Subcutaneous adipose tissue (tissue), 4 donors: ENCODE data around the gene CDKL2. TPM values are rescaled to one million over a fixed set of nuclear protein-coding genes. Genes with fewer than 3 reads are reported as not detected.

Experiments
- total RNA-seq, 4 donors: library from RNA; depleted of rRNA; stranded (reverse); fragments of >200 nt; gene quantifications; one replicate each; pipeline ENCODE4 v1.1.0, GENCODE V29; 2016
- TF ChIP-seq, protein P1 (sequence below): fragments of 450-650 bp; IDR thresholded peaks from one replicate; pipeline ENCODE4 v1.5.1; 2016; ENCODE audit warnings: low read depth, mild to moderate bottlenecking, control low read depth, antibody characterized with exemption, moderate library complexity

The CDKL2 gene
- total RNA-seq, 4 donors from 2014 or later = not detected

DNA sequence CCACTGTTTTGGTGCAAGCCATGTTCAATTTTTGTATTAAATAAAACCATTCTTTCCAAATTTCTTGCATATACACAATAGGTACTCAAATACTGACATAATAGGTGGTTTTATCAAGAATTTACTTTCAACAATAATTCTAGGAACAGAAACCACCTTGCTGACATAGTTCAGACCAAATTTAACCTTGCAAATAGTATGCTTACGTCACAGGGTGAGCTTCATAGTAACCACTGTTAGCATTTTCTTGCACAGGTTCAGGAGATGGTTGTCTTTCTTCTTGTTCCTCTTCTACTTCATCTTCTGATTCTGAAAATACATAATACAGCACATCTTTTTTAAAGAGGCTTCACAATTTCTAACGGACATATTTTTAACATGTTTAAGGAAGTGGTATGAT, 25.2 kb upstream of the CDKL2 start:
- TF ChIP-seq, protein P1, sequence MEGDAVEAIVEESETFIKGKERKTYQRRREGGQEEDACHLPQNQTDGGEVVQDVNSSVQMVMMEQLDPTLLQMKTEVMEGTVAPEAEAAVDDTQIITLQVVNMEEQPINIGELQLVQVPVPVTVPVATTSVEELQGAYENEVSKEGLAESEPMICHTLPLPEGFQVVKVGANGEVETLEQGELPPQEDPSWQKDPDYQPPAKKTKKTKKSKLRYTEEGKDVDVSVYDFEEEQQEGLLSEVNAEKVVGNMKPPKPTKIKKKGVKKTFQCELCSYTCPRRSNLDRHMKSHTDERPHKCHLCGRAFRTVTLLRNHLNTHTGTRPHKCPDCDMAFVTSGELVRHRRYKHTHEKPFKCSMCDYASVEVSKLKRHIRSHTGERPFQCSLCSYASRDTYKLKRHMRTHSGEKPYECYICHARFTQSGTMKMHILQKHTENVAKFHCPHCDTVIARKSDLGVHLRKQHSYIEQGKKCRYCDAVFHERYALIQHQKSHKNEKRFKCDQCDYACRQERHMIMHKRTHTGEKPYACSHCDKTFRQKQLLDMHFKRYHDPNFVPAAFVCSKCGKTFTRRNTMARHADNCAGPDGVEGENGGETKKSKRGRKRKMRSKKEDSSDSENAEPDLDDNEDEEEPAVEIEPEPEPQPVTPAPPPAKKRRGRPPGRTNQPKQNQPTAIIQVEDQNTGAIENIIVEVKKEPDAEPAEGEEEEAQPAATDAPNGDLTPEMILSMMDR = no peak

DNA sequence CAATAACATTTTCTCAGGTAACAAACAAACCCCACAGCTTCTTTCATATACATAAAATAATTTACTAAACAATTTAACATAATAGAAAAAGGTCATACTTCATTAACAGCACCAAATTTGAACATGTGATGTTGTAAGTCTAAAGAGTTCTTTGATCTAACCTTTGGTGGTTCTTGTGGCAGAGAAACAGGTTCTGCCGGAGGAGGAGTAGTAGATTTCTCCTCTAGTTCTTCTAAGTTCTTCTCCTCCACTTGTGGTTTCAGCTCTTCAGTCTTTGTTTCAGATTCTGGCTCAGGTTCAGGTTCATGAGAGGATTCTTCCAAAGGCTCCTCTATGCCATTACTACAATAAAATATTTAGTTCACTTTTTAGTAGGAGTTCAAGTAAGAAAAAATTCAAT, 24.6 kb upstream of the CDKL2 start:
- TF ChIP-seq, protein P1 = no peak

DNA sequence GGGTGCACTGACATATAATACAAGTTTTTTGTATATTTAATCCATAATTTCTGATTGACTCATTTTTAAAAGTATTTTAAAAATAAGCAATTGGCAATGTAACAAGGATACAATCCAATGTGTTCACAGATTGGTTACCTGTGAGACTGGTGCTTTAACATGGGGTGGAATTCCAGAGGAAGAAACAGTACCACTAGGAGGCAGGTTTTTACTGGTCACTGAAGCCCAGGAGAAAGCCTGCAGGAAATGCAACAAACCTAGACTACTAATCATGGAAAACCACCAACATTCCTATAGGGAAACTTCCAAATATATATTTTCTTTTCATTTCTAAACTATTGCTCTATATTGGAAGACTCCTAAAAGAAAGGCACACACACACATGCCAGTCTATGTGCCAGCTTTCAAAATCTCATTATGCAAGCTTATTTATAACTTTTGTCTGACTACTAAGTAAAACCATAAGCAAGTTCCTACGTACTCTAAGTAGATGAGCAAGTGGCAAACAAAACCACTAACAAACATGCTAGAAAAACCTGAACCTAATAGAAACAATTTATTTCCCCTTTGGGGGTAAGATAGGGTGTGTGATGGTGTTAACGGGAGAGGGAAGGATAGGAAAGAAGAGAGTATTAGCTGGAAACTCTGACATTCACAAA, 23.6 kb upstream of the CDKL2 start:
- TF ChIP-seq, protein P1 = no peak

DNA sequence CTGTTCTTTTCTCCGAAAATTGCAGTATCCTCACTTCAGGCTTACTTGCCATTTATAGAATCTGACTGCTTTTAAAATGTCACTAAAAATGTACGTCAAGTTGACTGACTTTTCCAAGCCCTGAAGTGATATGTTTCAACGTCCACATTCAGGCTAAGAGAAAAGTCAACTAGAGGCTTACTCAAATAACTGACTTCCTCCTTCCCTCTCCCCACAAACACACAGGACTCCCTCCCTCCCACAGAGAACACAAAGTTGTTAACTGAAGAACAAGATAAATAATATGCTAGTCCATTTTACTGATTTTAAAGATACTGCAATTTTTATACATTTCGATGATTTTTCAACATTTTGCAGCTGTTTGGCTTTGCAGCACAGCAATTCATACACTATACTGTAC, 13.8 kb upstream of the CDKL2 start:
- TF ChIP-seq, protein P1 = no peak

DNA sequence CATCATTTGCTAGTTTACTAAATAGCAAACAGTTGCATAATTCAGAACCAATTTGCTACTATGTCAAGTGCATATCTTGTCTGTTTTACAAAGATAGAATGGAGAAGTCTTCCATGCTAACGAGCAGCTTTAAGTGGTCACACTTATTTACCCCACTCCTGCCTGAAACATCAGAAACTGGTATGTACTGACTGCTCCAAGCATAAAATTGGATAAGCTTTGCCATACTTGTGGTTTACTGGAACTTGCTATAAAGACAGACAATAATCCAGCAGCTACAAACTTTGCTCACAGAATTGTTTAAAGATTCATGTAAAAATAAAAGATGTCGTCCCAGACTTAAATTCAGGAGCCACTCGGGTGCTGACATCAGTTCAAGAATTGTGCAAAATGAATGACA, 13.3 kb upstream of the CDKL2 start:
- TF ChIP-seq, protein P1 = no peak

DNA sequence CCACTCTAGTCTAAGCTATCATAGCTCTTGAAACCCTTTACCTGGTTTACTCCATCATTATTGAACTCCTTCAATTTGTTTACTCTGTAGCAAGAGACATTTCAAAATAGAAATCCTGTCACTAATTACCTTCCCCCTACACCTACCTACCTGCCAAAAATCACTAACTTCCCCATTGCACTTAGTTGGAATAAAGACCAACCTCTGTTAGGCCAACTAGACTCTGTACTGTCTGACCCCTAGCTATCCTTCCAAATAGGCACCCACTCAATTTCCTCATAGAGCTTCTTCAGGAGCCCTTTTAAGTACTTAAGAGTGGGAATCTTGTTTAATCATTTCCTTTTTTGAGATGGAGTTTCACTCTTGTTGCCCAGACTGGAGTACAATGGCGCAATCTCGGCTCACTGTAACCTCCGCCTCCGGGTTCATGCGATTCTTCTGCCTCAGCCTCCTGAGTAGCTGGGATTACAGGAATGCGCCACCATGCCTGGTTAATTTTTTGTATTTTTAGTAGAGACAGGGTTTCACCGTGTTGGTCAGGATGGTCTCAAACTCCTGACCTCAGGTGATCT, 8.9 kb upstream of the CDKL2 start:
- TF ChIP-seq, protein P1 = no peak

DNA sequence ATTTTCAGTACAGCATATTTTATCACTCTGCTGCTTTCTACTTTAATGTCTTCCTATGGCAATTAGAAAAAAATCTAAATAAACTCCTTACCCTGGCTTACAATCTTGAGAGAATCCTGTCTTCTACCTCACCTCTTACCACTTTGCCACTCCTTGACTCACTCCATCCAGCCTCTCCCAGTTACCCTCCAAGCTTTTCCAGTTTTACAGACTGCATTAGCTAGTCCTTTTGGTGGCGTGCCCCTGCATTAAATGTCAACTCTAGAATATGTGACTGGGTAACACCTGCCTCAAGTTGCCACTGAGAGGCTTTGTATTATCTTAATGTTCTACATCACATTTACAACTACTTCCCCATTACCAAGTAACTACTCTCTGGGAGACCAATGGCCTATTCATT, 7.5 kb upstream of the CDKL2 start:
- TF ChIP-seq, protein P1 = no peak
